GM12874 (cell line): Measurements from ENCODE around the gene PADI3.

Experiments used
- TF ChIP-seq, protein P1 (sequence below): IDR thresholded peaks from 2 replicates; pipeline ENCODE4 v1.5.1; 2011; ENCODE audit warnings: low read depth, mild to moderate bottlenecking, control low read depth, low read length, moderate library complexity; ENCODE audit not compliant: insufficient read depth

The PADI3 gene

DNA sequence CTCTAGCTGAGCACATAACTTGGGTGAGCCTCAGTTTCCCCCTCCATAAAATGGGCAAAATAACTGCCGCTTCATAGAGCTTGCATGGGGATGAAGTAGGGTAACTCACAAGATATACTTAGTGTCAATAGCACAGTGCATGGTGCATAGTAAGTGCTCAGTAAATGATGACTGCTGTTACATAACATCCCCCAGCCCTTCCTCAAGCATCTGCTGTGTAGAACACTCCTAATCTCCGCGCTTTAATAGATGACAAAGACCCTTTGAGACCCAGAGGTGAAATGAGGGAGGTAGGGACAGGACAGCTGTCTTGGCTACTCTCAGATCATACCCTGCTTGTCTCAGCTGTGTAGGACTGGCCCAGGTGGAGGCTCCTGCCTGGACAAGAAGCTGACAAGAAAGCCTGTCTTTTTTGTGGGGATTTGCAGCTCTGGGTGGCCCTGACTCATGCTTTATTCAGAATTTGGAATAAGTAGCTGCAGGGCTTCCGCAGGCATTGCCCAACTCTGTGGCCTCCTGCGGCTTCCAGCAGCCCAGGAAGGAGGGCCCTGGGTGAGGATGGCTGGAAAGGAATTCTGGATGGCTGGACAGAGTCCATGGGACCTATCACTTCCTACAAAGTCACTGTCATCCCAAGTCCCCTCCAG, 38.4 kb downstream of the PADI3 start:
- TF ChIP-seq, protein P1, sequence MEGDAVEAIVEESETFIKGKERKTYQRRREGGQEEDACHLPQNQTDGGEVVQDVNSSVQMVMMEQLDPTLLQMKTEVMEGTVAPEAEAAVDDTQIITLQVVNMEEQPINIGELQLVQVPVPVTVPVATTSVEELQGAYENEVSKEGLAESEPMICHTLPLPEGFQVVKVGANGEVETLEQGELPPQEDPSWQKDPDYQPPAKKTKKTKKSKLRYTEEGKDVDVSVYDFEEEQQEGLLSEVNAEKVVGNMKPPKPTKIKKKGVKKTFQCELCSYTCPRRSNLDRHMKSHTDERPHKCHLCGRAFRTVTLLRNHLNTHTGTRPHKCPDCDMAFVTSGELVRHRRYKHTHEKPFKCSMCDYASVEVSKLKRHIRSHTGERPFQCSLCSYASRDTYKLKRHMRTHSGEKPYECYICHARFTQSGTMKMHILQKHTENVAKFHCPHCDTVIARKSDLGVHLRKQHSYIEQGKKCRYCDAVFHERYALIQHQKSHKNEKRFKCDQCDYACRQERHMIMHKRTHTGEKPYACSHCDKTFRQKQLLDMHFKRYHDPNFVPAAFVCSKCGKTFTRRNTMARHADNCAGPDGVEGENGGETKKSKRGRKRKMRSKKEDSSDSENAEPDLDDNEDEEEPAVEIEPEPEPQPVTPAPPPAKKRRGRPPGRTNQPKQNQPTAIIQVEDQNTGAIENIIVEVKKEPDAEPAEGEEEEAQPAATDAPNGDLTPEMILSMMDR = no peak

DNA sequence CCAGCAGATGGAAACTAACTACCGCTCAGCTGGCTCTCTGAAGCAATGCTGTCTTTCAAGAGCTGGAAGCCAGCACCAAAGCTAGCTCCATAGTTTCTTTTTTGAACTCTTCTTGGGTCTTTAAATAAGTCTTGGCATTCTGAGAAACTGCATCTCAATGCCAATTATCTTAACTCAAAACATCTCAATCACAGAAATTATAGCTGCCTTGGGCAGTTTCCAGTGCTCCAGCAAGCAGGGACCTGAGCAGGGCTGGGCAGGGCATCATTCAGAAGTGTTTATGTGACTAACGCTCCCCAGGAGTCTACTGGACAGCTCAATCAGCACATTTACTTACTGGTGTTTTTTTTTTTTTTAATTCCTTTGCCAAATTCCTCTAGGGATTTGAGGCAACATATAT, 40.8 kb downstream of the PADI3 start:
- TF ChIP-seq, protein P1 = no peak

DNA sequence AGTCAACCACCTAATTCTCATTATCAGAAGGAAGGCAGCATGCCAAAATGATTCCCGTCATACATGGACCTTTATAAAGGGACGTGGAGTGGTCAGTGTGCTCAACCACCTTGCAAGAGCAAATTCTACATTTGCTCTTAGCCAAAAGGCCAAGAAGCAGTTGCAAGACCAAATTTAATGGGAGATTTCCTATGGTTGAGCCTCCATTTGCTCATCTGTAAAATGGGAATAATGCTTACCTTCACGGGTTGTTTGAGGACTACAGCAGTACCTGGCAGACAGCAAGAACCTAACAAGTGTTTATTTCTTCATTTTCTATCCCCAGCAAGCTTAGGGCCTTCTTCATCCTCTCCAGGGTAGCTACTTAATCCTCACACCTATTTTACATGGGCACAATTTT, 41.7 kb downstream of the PADI3 start:
- TF ChIP-seq, protein P1 = no peak

DNA sequence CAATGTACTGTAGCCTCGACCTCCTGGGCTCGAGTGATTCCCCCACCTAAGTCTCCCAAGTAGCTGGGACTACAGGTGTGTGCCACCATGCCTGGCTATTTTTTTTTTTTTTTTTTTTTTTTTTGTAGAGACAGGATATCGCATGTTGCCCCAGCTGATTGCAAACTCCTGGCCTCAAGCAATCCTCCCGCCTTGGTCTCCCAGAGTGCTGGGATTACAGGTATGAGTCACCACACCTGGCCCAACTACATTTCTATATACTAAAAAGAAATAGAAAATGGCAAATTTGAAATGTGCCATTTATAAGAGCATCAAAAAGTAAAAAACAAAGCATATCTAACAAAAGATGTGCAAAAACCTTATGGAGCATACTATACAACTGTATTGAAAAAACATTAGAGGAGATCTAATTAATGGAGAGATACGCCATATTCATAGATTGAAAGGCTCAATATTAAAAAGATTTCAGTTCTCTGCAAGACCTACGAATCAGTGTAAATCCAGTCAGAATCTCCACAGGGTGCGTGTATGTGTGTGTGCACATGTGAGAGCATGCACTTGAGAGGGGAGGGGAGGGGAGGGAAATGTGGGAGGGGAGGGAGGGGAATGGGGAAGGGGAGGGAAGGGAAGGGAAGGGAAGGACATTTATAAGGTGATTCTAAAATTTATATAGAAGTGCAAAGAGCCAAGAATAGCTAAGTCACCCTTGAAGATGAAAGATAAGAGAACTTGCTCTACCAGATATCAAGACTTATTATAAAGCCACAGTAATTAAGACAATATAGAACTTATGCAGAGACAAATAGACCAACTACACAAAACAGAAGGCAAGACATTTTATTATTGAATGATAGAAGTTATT, 43.6 kb downstream of the PADI3 start:
- TF ChIP-seq, protein P1 = no peak

DNA sequence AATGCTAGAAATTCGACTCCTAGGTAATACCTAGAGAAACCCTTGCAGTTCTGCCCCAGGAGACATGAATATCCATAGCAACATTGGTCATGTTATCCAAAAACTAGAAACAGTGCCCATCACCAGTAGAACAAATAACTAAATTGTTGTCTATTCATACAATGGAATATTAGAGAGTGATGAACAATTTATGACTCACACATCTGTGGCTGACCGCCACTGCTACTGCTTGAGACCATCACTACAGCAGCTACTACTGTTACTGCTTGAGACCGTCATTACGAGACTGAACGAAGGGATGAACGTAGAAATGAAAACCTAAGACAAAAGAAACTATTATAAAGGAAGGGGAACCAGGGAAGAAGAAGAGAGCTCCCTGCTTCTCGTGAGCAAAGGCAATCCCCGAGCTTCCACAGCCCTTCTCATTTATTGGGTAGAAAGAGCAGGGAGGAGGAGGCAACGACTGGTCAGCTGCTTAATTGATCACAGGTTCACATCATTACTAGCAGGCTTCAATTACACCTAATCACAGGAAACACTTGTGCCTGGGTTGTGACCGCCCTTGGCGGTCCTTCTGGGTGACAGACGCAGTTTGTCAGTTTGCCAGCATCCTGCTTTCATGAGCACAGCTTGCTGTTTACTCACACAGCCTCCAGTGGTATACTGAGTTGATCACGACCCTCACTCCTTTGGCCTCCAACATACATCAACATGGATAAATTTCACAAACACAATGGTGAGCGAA, 45.0 kb downstream of the PADI3 start:
- TF ChIP-seq, protein P1 = no peak

DNA sequence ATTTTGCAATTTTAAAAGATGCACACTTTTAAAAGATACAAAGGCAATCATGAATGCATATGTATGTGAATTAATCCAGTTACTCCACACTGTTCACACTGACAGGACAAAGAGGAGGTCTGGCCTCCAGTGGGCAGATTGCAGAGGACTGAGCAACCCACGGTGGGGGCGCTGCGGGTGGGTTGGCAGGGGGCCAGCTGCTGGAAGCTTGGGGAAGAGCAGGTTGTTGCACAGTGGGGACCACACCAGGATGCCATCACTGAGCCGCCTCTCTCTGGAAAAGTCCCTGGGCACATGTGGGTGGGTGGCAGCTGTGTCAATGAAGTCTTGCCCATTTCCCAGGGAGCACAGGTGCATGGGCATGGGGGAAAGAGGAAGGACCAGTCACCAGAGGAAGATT, 46.4 kb downstream of the PADI3 start:
- TF ChIP-seq, protein P1 = no peak

DNA sequence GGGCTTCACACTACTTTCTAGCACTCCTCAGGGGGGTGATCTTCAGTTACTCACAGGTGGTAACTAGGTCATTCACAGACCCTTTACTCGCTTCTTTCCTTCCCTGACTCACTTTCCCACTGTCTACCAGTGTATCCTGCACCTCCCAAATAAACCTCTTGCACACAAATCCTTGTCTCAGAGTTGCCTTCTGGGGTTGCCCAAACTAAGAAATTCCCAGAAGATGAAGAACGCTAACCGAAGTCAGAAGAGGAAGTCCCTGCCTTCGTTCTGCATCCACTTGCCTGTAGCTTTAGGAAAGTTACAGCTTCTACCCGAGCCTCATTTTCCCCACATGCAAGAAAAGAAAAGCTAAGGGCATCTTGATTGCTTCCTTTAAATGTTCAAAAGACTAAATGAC, 47.2 kb downstream of the PADI3 start:
- TF ChIP-seq, protein P1 = no peak
